H1 (cell line): ENCODE data around the gene MAGI1. TPM values are rescaled to one million over a fixed set of nuclear protein-coding genes. Genes with fewer than 3 reads are reported as not detected.

Experiments
- CTCF ChIA-PET: fragments of 300-600 bp; sonication (Branson Sonifier 250); formaldehyde crosslinking; loops from one replicate; lab custom pipeline; 2021; ENCODE audit not compliant: partially characterized antibody; lab: Charles Lee
- POLR2A ChIA-PET: fragments of 300-600 bp; sonication (Branson Sonifier 250); formaldehyde crosslinking; loops from one replicate; lab custom pipeline; 2021; ENCODE audit warnings: inconsistent platforms; ENCODE audit not compliant: partially characterized antibody; lab: Charles Lee
- DNase-seq, 2 experiments: peaks; one replicate each; pipeline versions ENCODE4 v3.0.0 to v3.0.0-alpha.2; 2010 to 2022; ENCODE audit warnings: low spot score in 2 of 2, low read depth in 1 of 2, mixed read lengths in 1 of 2
- FAIRE-seq: peaks from 2 replicates; lab custom pipeline; 2011; peaks lifted over from hg19 to GRCh38; lab: Jason Lieb, UNC
- H2AFZ ChIP-seq: 2 replicates; pipeline ENCODE4 v1.8.1; 2012; ENCODE audit warnings: low read length, inconsistent platforms
- H2AK5ac ChIP-seq: 2 replicates; pipeline ENCODE4 v1.6.1; 2013; ENCODE audit warnings: low read depth, low read length
- H2BK120ac ChIP-seq: replicated peaks from 2 replicates; pipeline ENCODE3; 2013; ENCODE audit warnings: low read depth, low read length, inconsistent platforms
- H2BK12ac ChIP-seq: 2 replicates; pipeline ENCODE4 v1.6.1; 2013; ENCODE audit warnings: low read depth, low read length
- H2BK15ac ChIP-seq: 2 replicates; pipeline ENCODE4 v1.6.1; 2013; ENCODE audit warnings: low read length
- H2BK20ac ChIP-seq: 2 replicates; pipeline ENCODE4 v1.6.1; 2013; ENCODE audit warnings: low read length
- H2BK5ac ChIP-seq: 2 replicates; pipeline ENCODE4 v1.6.1; 2013; ENCODE audit warnings: low read depth, low read length
- H3K14ac ChIP-seq: 2 replicates; pipeline ENCODE4 v1.6.1; 2013; ENCODE audit warnings: inconsistent platforms; ENCODE audit not compliant: insufficient read length
- H3K18ac ChIP-seq: 2 replicates; pipeline ENCODE4 v1.6.1; 2013; ENCODE audit warnings: low read length; ENCODE audit errors: extremely low read depth
- H3K23ac ChIP-seq: 2 replicates; pipeline ENCODE4 v1.6.1; 2013; ENCODE audit warnings: inconsistent platforms; ENCODE audit not compliant: insufficient read length
- H3K23me2 ChIP-seq: 2 replicates; pipeline ENCODE4 v1.6.1; 2013; ENCODE audit warnings: low read depth, low read length
- H3K27ac ChIP-seq: 2 replicates; pipeline ENCODE4 v1.6.1; 2011; ENCODE audit warnings: low read depth, low read length, inconsistent platforms
- H3K27me3 ChIP-seq, 4 experiments: replicated peaks in 1 of 4; 1 replicate in 1 of 4; 2 replicates in 3 of 4; pipeline versions ENCODE4 v1.6.1 to v1.8.1; 2011 to 2013; ENCODE audit warnings: low read length in 3 of 4, mild to moderate bottlenecking in 3 of 4, inconsistent platforms in 2 of 4, mixed read lengths in 2 of 4, moderate library complexity in 1 of 4; ENCODE audit not compliant: control insufficient read depth in 3 of 4, insufficient read depth in 3 of 4; ENCODE audit errors: extremely low read depth in 1 of 4
- H3K36me3 ChIP-seq, 4 experiments: 2 replicates each; pipeline versions ENCODE4 v1.6.1 to v1.8.1; 2011 to 2013; ENCODE audit warnings: mild to moderate bottlenecking in 4 of 4, low read length in 3 of 4, moderate library complexity in 2 of 4, control low read depth in 1 of 4, inconsistent platforms in 1 of 4; ENCODE audit not compliant: insufficient read depth in 4 of 4, control insufficient read depth in 2 of 4
- H3K4ac ChIP-seq: replicated peaks from 2 replicates; pipeline ENCODE3; 2013; ENCODE audit warnings: low read length, low read depth, mixed read lengths, inconsistent platforms; ENCODE audit not compliant: insufficient read length
- H3K4me1 ChIP-seq, 4 experiments: replicated peaks in 1 of 4; 1 replicate in 1 of 4; 2 replicates in 3 of 4; pipeline versions ENCODE4 v1.6.1 to v1.8.1; 2011 to 2013; ENCODE audit warnings: low read length in 3 of 4, inconsistent platforms in 2 of 4, mixed read lengths in 1 of 4; ENCODE audit not compliant: insufficient read depth in 4 of 4, control insufficient read depth in 3 of 4
- H3K4me2 ChIP-seq, 2 experiments: 2 replicates each; pipeline versions ENCODE4 v1.6.1 to v1.8.1; 2011 to 2013; ENCODE audit warnings: low read depth in 2 of 2, low read length in 2 of 2, control low read depth in 1 of 2, inconsistent platforms in 1 of 2, mild to moderate bottlenecking in 1 of 2; ENCODE audit not compliant: insufficient read depth in 1 of 2
- H3K4me3 ChIP-seq, 4 experiments: fragments of 200-600, 300-600 bp in 1 of 4; sonication (generic), shearing (Covaris generic), sonication (Bioruptor Twin) in 1 of 4; 2 replicates each; pipeline versions ENCODE4 v1.5.1 to v1.8.1; 2011 to 2016; ENCODE audit warnings: low read length in 4 of 4, low read depth in 3 of 4, control low read depth in 2 of 4, inconsistent platforms in 2 of 4, mild to moderate bottlenecking in 2 of 4, mixed read lengths in 1 of 4, moderate library complexity in 1 of 4; ENCODE audit not compliant: insufficient read depth in 2 of 4; ENCODE audit errors: extremely low read depth in 1 of 4
- H3K56ac ChIP-seq: replicated peaks from 2 replicates; pipeline ENCODE3; 2013; ENCODE audit warnings: low read depth, mild to moderate bottlenecking, mixed read lengths, low read length, inconsistent platforms; ENCODE audit not compliant: insufficient read length
- H3K79me1 ChIP-seq: 2 replicates; pipeline ENCODE4 v1.6.1; 2013; ENCODE audit warnings: low read depth, low read length, control low read depth
- H3K79me2 ChIP-seq, 2 experiments: 2 replicates each; pipeline versions ENCODE4 v1.6.1 to v1.8.1; 2012 to 2013; ENCODE audit warnings: low read length in 2 of 2, mild to moderate bottlenecking in 2 of 2, inconsistent platforms in 1 of 2; ENCODE audit not compliant: insufficient read depth in 2 of 2, control insufficient read depth in 1 of 2
- H3K9ac ChIP-seq, 4 experiments: replicated peaks in 1 of 4; 1 replicate in 1 of 4; 2 replicates in 3 of 4; pipeline versions ENCODE4 v1.6.1 to v1.8.1; 2011 to 2013; ENCODE audit warnings: low read depth in 3 of 4, low read length in 3 of 4, control low read depth in 2 of 4, mild to moderate bottlenecking in 2 of 4, moderate library complexity in 2 of 4, inconsistent platforms in 1 of 4; ENCODE audit errors: extremely low read depth in 1 of 4
- H3K9me3 ChIP-seq, 2 experiments: 2 replicates each; pipeline versions ENCODE4 v1.6.1 to v1.8.1; 2012 to 2013; ENCODE audit warnings: mild to moderate bottlenecking in 2 of 2, moderate library complexity in 2 of 2, control low read depth in 1 of 2, inconsistent platforms in 1 of 2, low read depth in 1 of 2, low read length in 1 of 2, mixed read lengths in 1 of 2; ENCODE audit not compliant: insufficient read depth in 2 of 2
- H4K20me1 ChIP-seq, 2 experiments: replicated peaks in 1 of 2; 2 replicates each; pipeline versions ENCODE3 to v1.8.1; 2011 to 2013; ENCODE audit warnings: inconsistent platforms in 2 of 2, low read length in 2 of 2, mild to moderate bottlenecking in 1 of 2; ENCODE audit not compliant: insufficient read depth in 2 of 2, control insufficient read depth in 1 of 2
- H4K5ac ChIP-seq: 2 replicates; pipeline ENCODE4 v1.6.1; 2013; ENCODE audit warnings: low read length, low read depth, mixed read lengths, inconsistent platforms; ENCODE audit not compliant: insufficient read length
- H4K8ac ChIP-seq: 2 replicates; pipeline ENCODE4 v1.8.0; 2013; ENCODE audit warnings: mild to moderate bottlenecking, moderate library complexity, low read length, inconsistent platforms; ENCODE audit not compliant: insufficient read depth; ENCODE audit errors: extremely low read depth
- H4K91ac ChIP-seq: replicated peaks from 2 replicates; pipeline ENCODE3; 2013; ENCODE audit warnings: low read length, mixed read lengths, inconsistent platforms; ENCODE audit not compliant: insufficient read length
- ASH2L ChIP-seq: fragments of 200-600, 300-600 bp; sonication (generic); IDR thresholded peaks from one replicate; pipeline ENCODE4 v1.7.1; 2017; ENCODE audit warnings: low read length
- BRCA1 ChIP-seq: IDR thresholded peaks from 2 replicates; pipeline ENCODE4 v1.6.1; 2012; ENCODE audit warnings: low read depth, low read length, improper control_type of control experiment
- HDAC6 ChIP-seq: IDR thresholded peaks from one replicate; pipeline ENCODE4 v1.7.1; 2012; ENCODE audit warnings: low read depth, mild to moderate bottlenecking, inconsistent platforms, low read length, moderate library complexity
- SAP30 ChIP-seq: fragments of 300-600 bp; sonication (generic); IDR thresholded peaks from 2 replicates; pipeline ENCODE4 v1.7.1; 2012; ENCODE audit warnings: low read length, moderate library complexity, mild to moderate bottlenecking, inconsistent platforms; ENCODE audit not compliant: insufficient read depth, insufficient replicate concordance
- SIRT6 ChIP-seq: IDR thresholded peaks from one replicate; pipeline ENCODE4 v1.7.1; 2012; ENCODE audit warnings: low read length, inconsistent platforms
- WGBS, 2 experiments: shearing (Covaris generic) in 1 of 2; methylation state at CpG; one replicate each; pipeline versions ENCODE4 v1.1.6 to v1.1.7; 2013 to 2015; ENCODE audit warnings: low lambda C conversion rate in 2 of 2, mixed read lengths in 2 of 2, inconsistent platforms in 1 of 2, low coverage in 1 of 2, missing lambda C conversion rate in 1 of 2; ENCODE audit not compliant: insufficient replicate concordance in 2 of 2, insufficient coverage in 1 of 2, insufficient read length in 1 of 2; ENCODE audit errors: extremely low coverage in 1 of 2, missing lambda C conversion rate in 1 of 2; 5-methylcytosine and 5-hydroxymethylcytosine counted together
- polyA plus RNA-seq, 7 experiments: library from polyadenylated mRNA; depleted of rRNA in 3 of 7; stranded (reverse) in 5 of 7; unstranded in 2 of 7; fragments of >200 nt in 5 of 7; fragments of 200-250 nt in 2 of 7; gene quantifications; 1 replicate in 5 of 7; 2 replicates in 1 of 7; 4 replicates in 1 of 7; pipeline versions ENCODE4 v1.2.1 to v1.2.3, GENCODE V29; 2011 to 2013; ENCODE audit warnings: missing spikeins in 2 of 7, mixed read lengths in 2 of 7
- total RNA-seq: library from RNA; stranded (reverse); fragmentation: NEBNext Ultra II Directional; extraction: Animal tissue kit (Norgen Biotek cat#: 25700); gene quantifications from 2 replicates; pipeline ENCODE4 v1.2.1, GENCODE V29; 2021

The MAGI1 gene
- total and polyA plus RNA-seq, 2 of the 8 experiments (the other 6 are each of a cell fraction or from before 2014, with no cell fraction given) = 19.8 to 78.0 TPM

DNA sequence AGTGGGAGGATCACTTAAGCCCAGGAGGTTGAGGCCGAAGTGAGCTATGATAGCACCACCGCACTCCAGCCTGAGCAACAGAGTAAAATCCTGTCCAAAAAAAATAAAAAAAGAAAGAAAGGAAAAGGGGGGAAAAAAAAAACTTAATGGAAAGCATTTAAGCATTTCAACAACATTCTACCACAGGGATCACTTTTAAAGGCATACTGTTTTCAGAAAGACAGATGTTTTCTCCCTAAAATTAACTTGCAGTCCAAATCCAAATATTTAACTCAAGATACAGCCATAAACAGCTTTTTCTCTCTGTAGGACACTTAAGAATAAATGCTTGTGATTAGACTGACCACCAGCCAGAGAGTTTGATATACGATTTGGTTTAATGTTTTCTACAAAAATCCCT lies 141.0 kb downstream of the MAGI1 start:
- no peak overlapping the region for H4K91ac ChIP-seq
- H3K79me2 ChIP-seq = peaks cover 0 to 72% of the 10 kb centered on the region in 2 experiments; a peak in 2 of 4 replicates
- no peaks in the 10 kb centered on the region for H3K9me3 ChIP-seq
- ChIA-PET POLR2A (no interaction called here), CTCF (interaction anchor here (0.5 to 1.5 kb wide), 3 partner anchors 19 to 205 kb away, joined by 3 to 4 read pairs (median 4); no protein-coding TSS in a partner anchor)
- no peak overlapping the region for H3K4me2 ChIP-seq
- H3K27me3 ChIP-seq = no peaks in the 10 kb centered on the region
- TF ChIP-seq ASH2L (no peak), BRCA1 (no peak), SAP30 (no peak), SIRT6 (no peak), HDAC6 (no peak)
- TF ChIP-seq, all 59 proteins: peak for 0
- H3K36me3 ChIP-seq = no peaks in the 10 kb centered on the region
- no peak overlapping the region for H2BK15ac ChIP-seq
- no peak overlapping the region for H4K8ac ChIP-seq
- no peak overlapping the region for H3K27ac ChIP-seq
- WGBS, 2 experiments = 79% methylated on average over 3 of the region's 3 CpGs; no CpG with 5 or more reads in 1 of the 2 experiments
- H3K23me2 ChIP-seq = 0 out of 2 replicates have a peak, but pooled peaks cover 2% of the 10 kb centered on the region
- no peak overlapping the region for H3K4ac ChIP-seq
- no peak overlapping the region for H3K56ac ChIP-seq
- peaks cover 0 to 20% (median 9%) of the 10 kb centered on the region in 4 experiments; a peak in 6 of 7 replicates for H3K4me1 ChIP-seq
- H2AK5ac ChIP-seq = no peak overlapping the region
- peaks cover 7% of the 10 kb centered on the region for H3K79me1 ChIP-seq
- no peak for FAIRE-seq
- no peak overlapping the region for H2BK20ac ChIP-seq
- no peak overlapping the region for H3K14ac ChIP-seq
- no peak overlapping the region for H2BK120ac ChIP-seq
- no peak overlapping the region for H2BK12ac ChIP-seq
- no peak for DNase-seq
- no peak overlapping the region for H2BK5ac ChIP-seq
- no peak overlapping the region for H3K9ac ChIP-seq
- H4K20me1 ChIP-seq = peaks cover 0 to 1% of the 10 kb centered on the region in 2 experiments
- H4K5ac ChIP-seq = no peak overlapping the region
- H3K4me3 ChIP-seq = no peak overlapping the region
- H2AFZ ChIP-seq = no peak overlapping the region
- H3K23ac ChIP-seq = no peak overlapping the region
- H3K18ac ChIP-seq = no peak overlapping the region
